Hematopoietic multipotent progenitor cell treated with erythropoietin and hydrocortisone succinate and interleukin-3 and kit ligand, for 17 days (in vitro differentiated cells): ENCODE data around the gene OR9Q1.

ENCODE experiments used
- DNase-seq: peaks from one replicate; pipeline ENCODE4 v3.0.0-alpha.2; 2015; ENCODE audit warnings: low spot score

OR9Q1 gene

DNA sequence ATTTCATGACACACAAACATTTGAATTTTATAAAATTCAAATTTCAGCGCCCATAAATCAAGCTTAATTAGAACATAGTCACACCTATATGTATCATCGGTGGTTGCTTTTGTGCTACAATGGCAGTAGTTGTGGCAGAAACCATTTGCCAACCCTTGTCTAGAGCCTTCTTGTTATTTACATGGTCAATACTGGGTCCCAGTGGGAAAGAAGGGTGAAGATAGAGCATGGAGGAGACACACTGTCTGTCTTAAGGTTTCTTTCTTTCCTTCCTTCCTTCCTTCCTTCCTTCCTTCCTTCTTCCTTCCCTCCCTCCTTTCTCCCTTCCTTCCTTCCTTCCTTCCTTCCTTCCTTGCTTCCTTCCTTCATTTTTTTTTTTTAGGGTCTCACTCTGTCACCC, 10.8 kb downstream of the OR9Q1 start:
- DNase-seq: no peak

GRCh38 chr11:58039589-58039988, 15.9 kb downstream of the OR9Q1 start:
- no peak for DNase-seq

DNA sequence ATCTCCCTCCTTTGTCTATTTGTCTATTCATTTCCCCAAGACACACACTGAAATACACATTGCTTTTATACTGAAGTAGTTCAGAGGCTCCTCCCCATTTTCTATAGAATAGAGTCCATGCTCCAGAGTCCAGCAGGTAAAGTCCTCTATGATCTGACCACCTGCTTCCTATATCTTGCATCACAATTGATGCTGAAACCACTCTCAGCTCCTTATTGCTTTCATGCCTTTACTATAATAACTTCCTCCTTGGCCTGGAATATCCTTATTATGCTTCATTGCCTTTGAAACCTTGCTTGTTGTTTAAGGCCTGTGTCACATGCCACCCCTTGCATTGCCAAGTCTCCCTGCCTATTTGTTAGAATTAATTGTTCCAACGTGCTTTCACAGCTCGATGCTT, 19.7 kb downstream of the OR9Q1 start:
- DNase-seq: no peak

- DNase-seq: no peak
Measured at GRCh38 chr11:58046231-58046630, 22.6 kb downstream of the OR9Q1 start.

GRCh38 chr11:58047818-58048217, 24.1 kb downstream of the OR9Q1 start:
- no peak for DNase-seq

- no peak for DNase-seq
Measured at GRCh38 chr11:58055806-58056401, 32.2 kb downstream of the OR9Q1 start.

GRCh38 chr11:58057481-58057880, 33.8 kb downstream of the OR9Q1 start:
- DNase-seq: no peak

GRCh38 chr11:58058276-58059006, 34.8 kb downstream of the OR9Q1 start:
- no peak for DNase-seq

DNA sequence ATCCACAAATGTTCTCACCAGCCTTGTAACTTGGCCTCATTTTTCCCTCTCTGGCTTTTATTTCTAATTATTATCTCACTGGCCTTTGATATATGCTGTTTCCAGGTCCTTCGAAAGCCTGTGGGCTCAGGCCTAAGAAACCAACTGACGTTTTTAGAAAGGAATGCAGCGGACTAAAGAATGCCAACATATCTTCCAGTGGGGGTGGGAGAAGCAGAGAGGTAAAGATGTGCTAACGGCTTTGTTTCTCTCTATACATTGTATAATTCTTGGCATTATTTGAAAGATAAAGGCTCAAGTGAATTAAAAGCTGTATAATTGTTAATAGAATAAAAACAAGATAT, 35.3 kb downstream of the OR9Q1 start:
- DNase-seq: no peak

GRCh38 chr11:58060535-58060934, 36.9 kb downstream of the OR9Q1 start:
- no peak for DNase-seq

DNA sequence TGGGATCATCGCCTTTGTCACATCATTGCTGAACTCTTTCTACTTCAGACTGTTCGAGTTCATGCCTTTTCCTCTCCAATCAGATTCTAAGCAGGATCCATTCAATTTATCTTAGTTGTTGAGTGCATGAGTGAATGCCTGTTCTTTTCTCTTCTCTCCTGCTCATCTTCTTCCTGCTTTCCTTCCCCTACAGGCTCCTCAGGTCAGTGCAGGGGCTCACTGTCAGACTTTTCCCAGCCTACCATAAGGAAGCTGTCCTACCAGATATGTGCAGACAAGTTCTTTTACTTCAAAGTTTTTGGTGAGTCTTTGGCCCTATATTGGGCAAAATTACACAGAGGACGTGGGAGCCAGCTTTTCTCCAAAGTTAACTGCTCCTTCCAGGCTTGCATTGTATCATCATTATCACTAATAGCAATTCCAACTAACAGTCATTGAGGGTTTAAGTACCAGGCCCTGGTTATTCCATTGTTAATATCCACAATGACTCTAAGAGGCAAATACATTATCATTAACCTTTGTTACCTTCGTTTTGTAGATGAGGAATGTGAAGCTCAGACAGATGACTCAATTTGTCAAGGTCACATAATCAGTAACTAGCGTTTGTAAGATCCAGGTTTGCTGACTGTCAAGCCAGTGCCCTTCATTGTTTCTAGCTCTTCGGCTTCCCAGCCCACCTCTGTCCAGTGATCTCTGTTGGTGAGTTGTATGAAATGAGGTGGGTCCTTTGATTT, 37.4 kb downstream of the OR9Q1 start:
- DNase-seq: no peak

- DNase-seq: no peak
Measured at GRCh38 chr11:58061813-58062212, 38.1 kb downstream of the OR9Q1 start.

GRCh38 chr11:58067685-58068084, 44.0 kb downstream of the OR9Q1 start:
- no peak for DNase-seq

DNA sequence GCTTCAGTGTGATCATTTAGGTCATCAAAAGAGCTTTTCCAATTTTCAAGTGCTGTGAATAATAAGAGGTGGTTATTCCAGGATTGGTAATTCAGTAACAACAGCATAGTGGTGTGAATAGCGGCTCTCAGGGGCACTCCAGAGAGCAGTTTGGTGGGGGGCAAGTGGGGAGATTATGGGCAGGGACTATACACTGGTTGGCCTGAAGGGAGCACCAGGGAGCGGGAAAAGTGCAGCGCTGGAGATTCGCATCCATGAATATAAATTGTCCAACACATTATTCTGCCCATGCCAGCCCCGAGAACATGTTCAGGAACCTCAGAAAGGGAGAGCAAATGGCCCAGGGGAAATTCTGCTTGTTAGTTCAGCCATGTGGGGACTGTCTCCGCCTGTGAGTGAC, 45.0 kb downstream of the OR9Q1 start:
- DNase-seq: no peak

- no peak for DNase-seq
Measured at GRCh38 chr11:58070585-58070984, 46.9 kb downstream of the OR9Q1 start.

DNA sequence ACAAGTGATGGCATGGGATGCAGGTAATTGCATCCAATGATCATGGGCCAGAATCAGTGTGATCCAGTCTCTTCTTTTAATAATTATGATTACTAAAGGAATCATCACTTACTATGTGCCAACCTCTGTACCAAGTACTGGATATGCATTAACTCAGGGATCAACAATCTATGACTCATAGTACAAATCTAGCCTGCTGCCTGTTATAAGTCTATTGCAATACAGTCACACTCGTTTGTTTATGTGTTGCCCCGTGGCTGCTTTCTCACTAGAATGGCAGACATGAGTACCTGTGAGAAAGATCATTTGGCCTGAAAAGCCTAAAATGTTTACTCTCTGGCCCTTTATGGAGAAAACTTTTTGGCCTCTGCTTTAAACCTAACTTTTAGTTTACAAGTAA, 52.1 kb downstream of the OR9Q1 start:
- DNase-seq: no peak

- no peak for DNase-seq
Measured at GRCh38 chr11:58086528-58086927, 62.8 kb downstream of the OR9Q1 start.

DNA sequence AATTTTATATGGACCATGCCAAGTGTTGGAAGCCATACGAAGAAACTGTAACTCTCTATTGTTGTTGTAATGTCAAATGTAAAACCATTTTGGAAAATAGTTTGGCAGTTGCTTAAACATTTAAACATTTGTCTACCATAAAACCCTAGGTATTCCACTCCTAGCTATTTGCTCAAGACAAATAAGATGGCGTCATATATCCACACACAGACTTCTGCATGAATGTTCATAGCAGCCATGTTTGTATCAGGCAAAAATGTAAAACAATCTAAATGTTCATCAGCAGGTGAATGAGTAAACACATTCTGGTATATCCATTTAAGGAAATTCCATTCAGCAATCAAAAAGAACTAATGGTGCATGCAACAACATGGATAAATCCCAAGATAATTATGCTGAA, 73.8 kb downstream of the OR9Q1 start:
- no peak for DNase-seq

GRCh38 chr11:58121096-58121495, 97.4 kb downstream of the OR9Q1 start:
- no peak for DNase-seq

- DNase-seq: no peak
Measured at GRCh38 chr11:58125469-58125868, 101.8 kb downstream of the OR9Q1 start, which contains the start of gene OR9I1. TSS of gene OR9I1 (minus strand) at chr11:58125530. CDS start at chr11:58119444, 6,086 bp downstream.

DNA sequence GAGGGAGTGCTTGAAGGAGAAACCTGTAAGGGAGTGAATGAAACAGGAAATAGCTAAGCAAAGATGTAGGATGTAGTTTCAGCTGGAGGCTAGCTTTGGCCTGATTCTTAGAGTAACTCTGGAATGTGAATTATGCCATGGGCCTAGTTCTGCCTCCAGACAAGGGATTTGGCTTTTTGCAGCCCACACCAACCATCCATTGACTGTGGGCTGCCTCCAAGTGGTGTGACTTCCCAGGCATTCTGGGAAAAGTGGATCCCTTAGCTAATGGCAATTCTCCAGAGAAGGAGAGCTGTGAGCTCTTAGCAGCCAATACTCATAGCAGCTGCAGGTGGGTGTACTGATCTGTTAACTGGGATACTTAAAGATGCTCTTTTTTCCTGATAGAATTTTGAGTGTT, 103.7 kb downstream of the OR9Q1 start:
- DNase-seq: no peak

DNA sequence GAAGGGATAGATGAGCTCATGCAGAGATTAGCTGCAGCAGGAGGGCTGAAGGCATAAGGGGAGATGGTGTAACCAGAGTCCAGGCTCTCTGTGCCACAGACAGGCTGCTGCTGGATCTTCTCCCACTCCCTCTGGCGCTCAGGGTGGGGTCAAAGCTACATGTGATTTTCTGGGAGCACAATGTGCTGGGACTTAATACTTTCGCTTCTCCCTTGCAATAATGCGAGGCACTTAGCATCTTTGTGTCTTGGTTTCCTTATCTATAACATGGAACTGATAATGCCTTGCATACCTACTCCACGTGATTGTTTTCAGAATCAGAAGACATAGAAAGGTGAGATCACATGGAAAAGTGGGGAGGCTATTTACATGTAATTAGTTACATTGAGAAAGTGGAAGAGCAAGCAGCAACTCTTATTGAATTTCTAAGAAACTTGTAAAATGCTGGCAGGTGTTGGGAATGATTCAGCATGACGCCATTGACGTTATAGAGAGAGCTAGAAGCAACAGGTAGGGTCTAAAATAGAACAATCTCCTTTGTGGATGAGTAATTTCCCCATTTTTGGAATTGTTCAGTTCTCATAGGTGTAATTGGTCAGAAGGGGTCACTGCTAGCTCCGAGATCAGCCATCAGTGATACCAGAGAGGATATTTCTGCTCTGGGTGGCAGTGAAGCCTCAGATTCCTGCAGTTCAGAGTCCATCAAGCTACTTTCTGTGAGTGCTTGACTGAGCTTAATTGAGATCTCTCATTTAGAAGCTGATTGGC, 109.8 kb downstream of the OR9Q1 start:
- DNase-seq: no peak

DNA sequence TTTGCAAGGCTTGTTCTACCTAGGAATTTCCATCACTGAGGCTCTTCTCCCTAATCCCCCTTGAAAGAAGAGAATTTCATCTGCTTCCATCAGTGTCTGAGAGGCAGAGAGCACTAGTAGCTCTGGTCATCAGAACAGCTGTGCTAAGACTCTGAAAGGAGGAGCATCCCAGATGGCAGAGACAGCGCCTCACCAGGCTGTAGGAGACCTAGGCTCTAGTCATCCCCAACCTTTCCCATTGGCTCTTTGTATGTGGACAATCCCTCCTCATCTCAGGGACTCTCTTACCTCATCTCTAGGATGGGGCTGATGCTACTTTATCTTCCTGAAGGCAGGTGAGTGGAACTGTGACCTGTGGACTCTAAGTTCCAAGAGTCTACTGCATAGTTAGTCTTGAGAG, 110.5 kb downstream of the OR9Q1 start:
- DNase-seq: no peak
